Heart left ventricle (tissue), 16 donors: Measurements from ENCODE around the gene CNGB1. TPM values are rescaled to one million over a fixed set of nuclear protein-coding genes. Genes with fewer than 3 reads are reported as not detected.

ENCODE experiments used
- ATAC-seq, 4 donors: fragments of 200-7000 bp; cut with Tn5 transposase; one replicate each; pipeline ENCODE4 v1.9.1; 2020 to 2022; ENCODE audit warnings: moderate library complexity in 4 of 4, mild to moderate bottlenecking in 3 of 4, moderate number of reproducible peaks in 1 of 4
- DNase-seq, 5 donors: peaks; one replicate each; pipeline ENCODE4 v3.0.0-alpha.2; 2020
- H3K27ac ChIP-seq, 12 donors: fragments of 200-600 bp; sonication (generic) in 4 of 12; one replicate each; pipeline versions ENCODE4 v1.5.0 to v1.8.0; 2016 to 2022; ENCODE audit warnings: mild to moderate bottlenecking in 2 of 12
- H3K27me3 ChIP-seq, 9 donors: fragments of 200-600 bp; sonication (generic) in 2 of 9; one replicate each; pipeline versions ENCODE4 v1.5.1 to v1.8.0; 2016 to 2022; ENCODE audit warnings: mild to moderate bottlenecking in 3 of 9
- H3K36me3 ChIP-seq, 9 donors: fragments of 200-600 bp; sonication (generic) in 2 of 9; one replicate each; pipeline versions ENCODE4 v1.5.0 to v1.8.0; 2018 to 2022; ENCODE audit warnings: mild to moderate bottlenecking in 2 of 9
- H3K4me1 ChIP-seq, 12 donors: fragments of 200-600 bp; sonication (generic) in 4 of 12; one replicate each; pipeline versions ENCODE4 v1.5.0 to v1.8.0; 2016 to 2022; ENCODE audit warnings: mild to moderate bottlenecking in 3 of 12
- H3K4me3 ChIP-seq, 12 donors: fragments of 200-600 bp; sonication (generic) in 4 of 12; one replicate each; pipeline versions ENCODE4 v1.5.0 to v1.8.0; 2017 to 2022; ENCODE audit warnings: mild to moderate bottlenecking in 9 of 12, moderate library complexity in 4 of 12
- H3K9me3 ChIP-seq, 12 donors: fragments of 200-600 bp; sonication (generic) in 4 of 12; one replicate each; pipeline versions ENCODE4 v1.5.0 to v1.8.0; 2016 to 2022; ENCODE audit warnings: mild to moderate bottlenecking in 1 of 12
- POLR2A ChIP-seq, 2 donors: fragments of 450-650 bp; IDR thresholded peaks; one replicate each; pipeline ENCODE4 v1.6.1; 2017; ENCODE audit warnings: antibody characterized with exemption in 2 of 2, mild to moderate bottlenecking in 2 of 2, moderate library complexity in 2 of 2
- WGBS, 4 donors: extraction: QIAGEN DNeasy Blood & Tissue Kit in 2 of 4; methylation state at CpG; one replicate each; pipeline versions ENCODE4 v1.1.5 to v1.1.7; 2013 to 2018; 5-methylcytosine and 5-hydroxymethylcytosine counted together
- intact Hi-C, 10 donors: fragments of 100-400 bp; cut with DNase I; formaldehyde crosslinking; loops; one replicate each; pipeline versions ENCODE4 v1.11.1 to v1.14.2; 2022
- polyA plus RNA-seq, 2 donors: library from polyadenylated mRNA; stranded (reverse); fragments of 200-250 nt; gene quantifications; one replicate each; pipeline ENCODE4 v1.2.3, GENCODE V29; 2013
- total RNA-seq, 9 donors: library from RNA; depleted of rRNA in 2 of 9; stranded (reverse); fragments of >200 nt in 2 of 9; fragmentation: NEBNext Ultra II Directional in 3 of 9; extraction: Animal tissue kit (Norgen Biotek cat#: 25700) in 3 of 9; gene quantifications; one replicate each; pipeline versions ENCODE4 v1.1.0 to v1.2.4, GENCODE V29; 2016 to 2023
- TF ChIP-seq, protein P1 (sequence below), 12 donors: fragments of 200-600 bp; sonication (generic) in 4 of 12; IDR thresholded peaks; one replicate each; pipeline versions ENCODE4 v1.5.0 to v1.8.0; 2018 to 2022; ENCODE audit warnings: antibody characterized with exemption in 12 of 12, mild to moderate bottlenecking in 5 of 12
- donor health status: ischemic (EF 13 %, LVEDD 7.1; RV severe dilation, severe dysfunction).
- donor health status: healthy with polysubstance abuse.
- donor health status: DM: no; HTN: yes; CAD: no.
- donor health status: DM: no; HTN: no; CAD: no.
- donor health status: ischemic (EF 25% LVEDD 6.9; RV normal size, moderate dysfunction).
- donor health status: ischemic (EF 25% LVEDD 5.7; RV mildly dilated, moderate dysfunction).
- donor health status: healthy.
- donor health status: DM: yes; HTN: yes; CAD: no.
- donor health status: ischemic (EF 35%, LVEDD 5.7; RV mildly dilated, moderate dysfunction).
- donor health status: nonischemic (EF 11% LVEDD 7.7; RV severe dilation, severe dysfunction).
- donor health status: DM: yes; HTN: yes; CAD: no.
- donor health status: PGD.
- donor health status: ischemic (EF 29% LVEDD 5.4; RV normal size, mild dysfunction).
- donor health status: nonischemic (EF 23%, LVEDD 6.1; RV moderate dilation, normal function).

Gene CNGB1
- total and polyA plus RNA-seq, 11 donors = not detected

DNA sequence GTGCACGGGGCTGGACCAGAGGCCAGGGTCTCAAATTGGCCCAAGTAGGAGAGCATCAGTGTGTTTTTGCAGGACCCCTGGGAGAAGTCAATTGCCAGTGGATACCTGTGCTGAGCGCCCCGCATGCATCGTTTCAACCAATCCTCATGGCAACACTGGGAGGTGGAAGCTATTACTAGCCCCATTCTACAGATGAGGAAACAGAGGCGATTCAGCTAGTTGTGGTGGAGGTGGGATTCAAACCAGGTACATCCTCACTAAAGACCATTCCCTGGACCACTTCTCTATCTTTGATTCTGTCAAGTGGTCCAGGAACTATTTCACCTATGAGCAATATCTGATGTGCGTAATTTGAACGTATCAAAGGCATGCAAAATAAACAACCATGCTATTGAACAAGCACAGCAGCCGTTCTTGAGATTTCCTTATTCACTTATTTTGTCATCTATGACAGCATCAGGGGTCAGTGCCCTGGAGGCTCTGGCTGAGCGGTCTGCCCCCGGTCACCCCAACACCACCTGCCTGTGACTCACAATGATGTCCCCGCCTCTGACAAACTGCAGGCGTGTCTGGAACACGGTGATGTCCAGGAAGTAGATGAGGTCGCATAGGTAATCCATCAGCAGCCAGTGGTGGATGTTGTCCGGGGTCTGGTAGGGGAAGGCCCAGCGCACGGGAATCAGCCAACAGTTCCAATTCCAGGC, 54.0 kb downstream of the CNGB1 start:
- Histone ChIP-seq H3K4me3 (no peak overlapping the region), H3K9me3 (peaks cover 0 to 4% (median 0%) of the 10 kb centered on the region in 12 donors), H3K4me1 (no peaks in the 10 kb centered on the region), H3K36me3 (no peaks in the 10 kb centered on the region), H3K27ac (no peak overlapping the region), H3K27me3 (no peaks in the 10 kb centered on the region)
- WGBS, 4 donors = 75 to 86% (median 79%) methylated on average over 17 of the region's 17 CpGs
- TF ChIP-seq, protein P1, sequence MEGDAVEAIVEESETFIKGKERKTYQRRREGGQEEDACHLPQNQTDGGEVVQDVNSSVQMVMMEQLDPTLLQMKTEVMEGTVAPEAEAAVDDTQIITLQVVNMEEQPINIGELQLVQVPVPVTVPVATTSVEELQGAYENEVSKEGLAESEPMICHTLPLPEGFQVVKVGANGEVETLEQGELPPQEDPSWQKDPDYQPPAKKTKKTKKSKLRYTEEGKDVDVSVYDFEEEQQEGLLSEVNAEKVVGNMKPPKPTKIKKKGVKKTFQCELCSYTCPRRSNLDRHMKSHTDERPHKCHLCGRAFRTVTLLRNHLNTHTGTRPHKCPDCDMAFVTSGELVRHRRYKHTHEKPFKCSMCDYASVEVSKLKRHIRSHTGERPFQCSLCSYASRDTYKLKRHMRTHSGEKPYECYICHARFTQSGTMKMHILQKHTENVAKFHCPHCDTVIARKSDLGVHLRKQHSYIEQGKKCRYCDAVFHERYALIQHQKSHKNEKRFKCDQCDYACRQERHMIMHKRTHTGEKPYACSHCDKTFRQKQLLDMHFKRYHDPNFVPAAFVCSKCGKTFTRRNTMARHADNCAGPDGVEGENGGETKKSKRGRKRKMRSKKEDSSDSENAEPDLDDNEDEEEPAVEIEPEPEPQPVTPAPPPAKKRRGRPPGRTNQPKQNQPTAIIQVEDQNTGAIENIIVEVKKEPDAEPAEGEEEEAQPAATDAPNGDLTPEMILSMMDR (IDR thresholded peaks at IDR 0.05) = no peak
- TF ChIP-seq POLR2A (IDR thresholded peaks at IDR 0.05) = no peak
- DNase-seq (no peak), ATAC-seq (no peak)
- intact Hi-C loops = no loop called here

DNA sequence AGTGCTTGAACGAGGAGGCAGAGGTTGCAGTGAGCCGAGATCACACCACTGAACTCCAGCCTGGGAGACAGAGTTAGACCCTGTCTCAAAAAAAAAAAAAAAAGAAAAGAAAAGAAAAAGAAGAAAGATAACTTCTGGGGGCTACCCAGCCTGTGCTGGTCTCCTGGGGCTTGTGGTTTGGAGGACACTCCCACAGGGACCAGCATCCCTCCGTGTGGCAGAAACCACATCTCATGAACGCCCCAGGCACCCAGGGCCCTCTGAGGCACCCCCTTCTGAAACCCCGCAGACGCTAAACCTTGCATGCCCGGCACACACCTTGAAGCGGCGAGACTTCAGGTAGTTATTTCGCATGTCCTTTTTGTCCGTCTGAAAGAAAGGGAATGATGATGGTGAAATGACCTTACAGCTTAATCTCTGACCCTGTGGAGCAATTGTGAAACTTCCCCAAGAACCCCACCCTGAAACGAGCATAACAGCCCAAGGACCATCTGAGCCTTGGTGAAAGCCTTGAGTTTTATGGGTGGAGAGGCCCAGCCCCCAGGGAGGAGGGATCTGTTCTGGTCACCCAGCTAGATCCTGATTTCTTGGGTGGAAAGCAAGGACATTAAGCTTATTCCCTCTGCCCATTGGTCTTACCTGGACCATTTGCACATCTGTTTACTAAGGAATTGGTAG, 55.0 kb downstream of the CNGB1 start:
- DNase-seq (no peak), ATAC-seq (no peak)
- no peak overlapping the region for H3K4me3 ChIP-seq
- intact Hi-C loops = no loop called here
- 77 to 87% (median 80%) methylated on average over 12 of the region's 12 CpGs for WGBS, 4 donors
- no peak for TF ChIP-seq POLR2A (IDR thresholded peaks at IDR 0.05)
- TF ChIP-seq, protein P1 (IDR thresholded peaks at IDR 0.05) = no peak
- H3K9me3 ChIP-seq = peaks cover 0 to 4% (median 0%) of the 10 kb centered on the region in 12 donors
- H3K4me1 ChIP-seq = no peaks in the 10 kb centered on the region
- H3K27ac ChIP-seq = no peak overlapping the region
- no peaks in the 10 kb centered on the region for H3K27me3 ChIP-seq
- H3K36me3 ChIP-seq = no peaks in the 10 kb centered on the region

DNA sequence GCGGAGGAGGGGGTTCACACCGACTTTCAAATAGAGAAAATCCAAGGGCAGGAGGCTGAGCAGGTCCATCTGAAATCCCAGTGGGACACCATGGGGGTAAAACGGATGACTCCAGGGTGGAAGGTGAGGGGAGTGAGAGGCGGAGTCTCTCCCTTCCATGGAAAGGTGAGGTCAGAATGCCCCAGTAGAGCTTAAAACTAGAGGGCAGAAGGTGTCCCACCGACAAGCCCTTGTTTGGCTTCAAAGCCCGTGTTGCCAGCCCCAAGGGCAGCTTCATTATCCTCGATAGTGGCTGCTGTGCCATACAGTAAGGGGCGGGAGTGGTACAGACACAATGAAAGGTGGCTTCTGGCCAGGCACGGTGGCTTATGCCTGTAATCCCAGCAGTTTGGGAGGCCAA, 55.7 kb downstream of the CNGB1 start:
- TF ChIP-seq POLR2A (IDR thresholded peaks at IDR 0.05) = no peak
- TF ChIP-seq, protein P1 (IDR thresholded peaks at IDR 0.05) = no peak
- no peak for DNase-seq
- no peak for ATAC-seq
- intact Hi-C loops = no loop called here
- Histone ChIP-seq H3K9me3 (peaks cover 0 to 4% (median 0%) of the 10 kb centered on the region in 12 donors), H3K27ac (no peak overlapping the region), H3K27me3 (no peaks in the 10 kb centered on the region), H3K4me3 (no peak overlapping the region), H3K4me1 (no peaks in the 10 kb centered on the region), H3K36me3 (no peaks in the 10 kb centered on the region)
- WGBS, 4 donors = 63 to 82% (median 68%) methylated on average over 9 of the region's 9 CpGs

DNA sequence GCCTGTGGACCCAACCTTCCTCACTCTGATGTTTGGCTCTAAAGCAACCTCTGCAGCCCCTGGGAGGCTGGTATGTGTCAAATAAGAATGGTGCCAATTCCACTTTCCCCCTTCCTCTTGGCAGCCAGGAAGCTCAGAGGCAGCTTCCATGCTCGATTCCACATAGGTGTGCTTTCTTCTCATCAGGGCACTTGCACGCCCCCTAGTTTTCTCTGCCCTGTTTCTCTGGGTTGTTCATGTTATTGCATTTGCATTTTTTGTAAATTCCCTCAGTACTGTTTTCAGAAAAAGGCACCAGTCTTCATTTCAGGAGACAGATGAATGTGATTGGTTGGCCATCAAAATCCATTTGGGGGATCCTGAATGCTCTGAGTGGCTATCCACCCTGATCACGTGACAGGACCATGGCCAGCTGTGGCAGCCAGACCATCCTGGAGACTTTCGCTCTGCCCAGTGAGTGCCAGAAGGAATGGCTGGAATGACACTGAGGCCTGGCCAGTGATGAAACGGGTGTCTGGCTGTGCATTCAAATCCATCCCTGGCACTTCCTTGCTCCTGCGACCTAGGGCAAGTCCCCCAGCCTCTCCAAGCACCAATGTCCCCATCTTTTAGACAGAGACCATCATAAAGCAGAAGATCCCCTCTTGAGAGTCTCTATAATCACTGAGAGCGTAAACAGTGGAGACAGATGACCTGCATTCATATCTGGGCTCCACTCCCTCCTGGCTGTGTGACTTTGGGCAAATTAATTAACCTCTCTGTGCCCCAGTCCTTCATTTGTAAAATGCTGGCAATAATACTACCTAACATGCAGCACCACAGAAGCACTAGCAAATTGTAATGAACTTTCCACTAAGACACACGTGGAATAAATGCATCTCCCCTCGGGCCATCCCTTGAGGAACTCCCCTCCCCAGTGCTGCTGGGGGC, 56.4 kb downstream of the CNGB1 start:
- Histone ChIP-seq H3K4me1 (no peaks in the 10 kb centered on the region), H3K4me3 (no peak overlapping the region), H3K27ac (no peak overlapping the region), H3K9me3 (peaks cover 0 to 2% (median 0%) of the 10 kb centered on the region in 12 donors), H3K27me3 (no peaks in the 10 kb centered on the region), H3K36me3 (no peaks in the 10 kb centered on the region)
- WGBS, 4 donors = 79 to 83% (median 81%) methylated on average over 9 of the region's 9 CpGs
- ATAC-seq = no peak
- intact Hi-C loops = no loop called here
- TF ChIP-seq POLR2A (IDR thresholded peaks at IDR 0.05) = no peak
- no peak for DNase-seq
